HEK293 (cell line): ENCODE results near the gene TESK2.

ENCODE experiments used
- CTCF ChIA-PET: fragments of 350-600 bp; formaldehyde crosslinking; extraction: SDS; loops from one replicate; lab custom pipeline; 2021; ENCODE audit warnings: antibody characterized with exemption; lab: Yijun Ruan, JAX
- POLR2A ChIA-PET: fragments of 300-600 bp; formaldehyde crosslinking; extraction: SDS; loops from one replicate; lab custom pipeline; 2020; ENCODE audit warnings: antibody characterized with exemption, inconsistent platforms; lab: Yijun Ruan, JAX
- H3K27ac ChIP-seq: fragments of 200-500 bp; sonication (Bioruptor generic); 2 replicates; pipeline ENCODE4 v1.5.1; 2014; ENCODE audit warnings: low read depth, low read length, control low read depth, inconsistent platforms; ENCODE audit errors: extremely low read depth
- H3K36me3 ChIP-seq, 2 experiments: fragments of 200-500 bp in 1 of 2; sonication (Bioruptor generic) in 1 of 2; 1 replicate in 1 of 2; 2 replicates in 1 of 2; pipeline ENCODE4 v1.5.1; 2014 to 2017; ENCODE audit warnings: inconsistent platforms in 2 of 2, low read length in 2 of 2; ENCODE audit not compliant: control insufficient read depth in 2 of 2, insufficient read depth in 1 of 2
- H3K4me1 ChIP-seq: fragments of 200-500 bp; sonication (Bioruptor generic); 2 replicates; pipeline ENCODE4 v1.5.1; 2014; ENCODE audit warnings: mild to moderate bottlenecking, low read length, inconsistent platforms; ENCODE audit not compliant: control insufficient read depth, insufficient read depth
- H3K4me3 ChIP-seq: 2 replicates; pipeline ENCODE4 v1.5.1; 2011; ENCODE audit warnings: low read depth, mild to moderate bottlenecking, control low read depth, low read length, moderate library complexity
- H3K9me3 ChIP-seq: fragments of 200-500 bp; sonication (Bioruptor generic); 2 replicates; pipeline ENCODE4 v1.5.1; 2014; ENCODE audit warnings: low read depth, low read length, inconsistent platforms; ENCODE audit not compliant: control insufficient read depth, insufficient read depth
- BCL11A ChIP-seq: fragments of 450-650 bp; formaldehyde crosslinking; IDR thresholded peaks from 2 replicates; pipeline ENCODE4 v1.5.1; 2016; ENCODE audit warnings: low read depth, missing biosample characterization, missing genetic modification characterization
- IKZF3 ChIP-seq: fragments of 450-650 bp; IDR thresholded peaks from 2 replicates; pipeline ENCODE4 v1.5.0; 2018; ENCODE audit warnings: missing biosample characterization, mild to moderate bottlenecking, missing genetic modification characterization, moderate library complexity
- KLF10 ChIP-seq: fragments of 450-650 bp; IDR thresholded peaks from 2 replicates; pipeline ENCODE4 v1.5.1; 2018; ENCODE audit warnings: missing biosample characterization, mild to moderate bottlenecking, missing genetic modification characterization
- PRDM2 ChIP-seq: fragments of 450-650 bp; formaldehyde crosslinking; IDR thresholded peaks from 2 replicates; pipeline ENCODE4 v1.5.1; 2016; ENCODE audit warnings: missing biosample characterization, missing genetic modification characterization, borderline replicate concordance
- ZBTB44 ChIP-seq: fragments of 450-650 bp; IDR thresholded peaks from 2 replicates; pipeline ENCODE4 v1.5.1; 2018; ENCODE audit warnings: missing biosample characterization, mild to moderate bottlenecking, missing genetic modification characterization
- ZNF121 ChIP-seq: fragments of 450-650 bp; formaldehyde crosslinking; IDR thresholded peaks from 2 replicates; pipeline ENCODE4 v1.5.1; 2016; ENCODE audit warnings: missing biosample characterization, missing genetic modification characterization
- ZNF140 ChIP-seq: fragments of 450-650 bp; formaldehyde crosslinking; IDR thresholded peaks from 2 replicates; pipeline ENCODE4 v1.5.1; 2016; ENCODE audit warnings: missing biosample characterization, missing genetic modification characterization
- ZNF169 ChIP-seq: fragments of 450-650 bp; formaldehyde crosslinking; IDR thresholded peaks from 2 replicates; pipeline ENCODE4 v1.5.1; 2016; ENCODE audit warnings: missing biosample characterization, missing genetic modification characterization
- ZNF266 ChIP-seq: fragments of 450-650 bp; formaldehyde crosslinking; IDR thresholded peaks from 2 replicates; pipeline ENCODE4 v1.5.1; 2016; ENCODE audit warnings: missing biosample characterization, missing genetic modification characterization, low read depth
- ZNF292 ChIP-seq: fragments of 450-650 bp; formaldehyde crosslinking; IDR thresholded peaks from 2 replicates; pipeline ENCODE4 v1.5.1; 2016; ENCODE audit warnings: low read depth, missing biosample characterization, missing genetic modification characterization, borderline replicate concordance
- ZNF37A ChIP-seq: fragments of 450-650 bp; IDR thresholded peaks from 2 replicates; pipeline ENCODE4 v1.5.1; 2018; ENCODE audit warnings: missing biosample characterization, missing genetic modification characterization
- ZNF791 ChIP-seq: fragments of 450-650 bp; formaldehyde crosslinking; IDR thresholded peaks from 2 replicates; pipeline ENCODE4 v1.5.1; 2016; ENCODE audit warnings: missing biosample characterization, missing genetic modification characterization
- ZSCAN16 ChIP-seq: fragments of 450-650 bp; formaldehyde crosslinking; IDR thresholded peaks from 2 replicates; pipeline ENCODE4 v1.5.1; 2016; ENCODE audit warnings: missing biosample characterization, missing genetic modification characterization
- TF ChIP-seq, protein P1 (sequence below): fragments of 450-650 bp; formaldehyde crosslinking; IDR thresholded peaks from 2 replicates; pipeline ENCODE4 v1.5.1; 2016; ENCODE audit warnings: missing biosample characterization, missing genetic modification characterization
- TF ChIP-seq, protein P2 (sequence below): fragments of 450-650 bp; formaldehyde crosslinking; IDR thresholded peaks from 2 replicates; pipeline ENCODE4 v1.5.1; 2016; ENCODE audit warnings: missing biosample characterization, missing genetic modification characterization

TESK2 gene

GRCh38 chr1:45446950-45447672 lies 43.9 kb downstream of the TESK2 start:
- Histone ChIP-seq H3K4me1 (no peaks in the 10 kb centered on the region), H3K36me3 (no peaks in the 10 kb centered on the region), H3K27ac (no peak overlapping the region), H3K9me3 (no peaks in the 10 kb centered on the region), H3K4me3 (no peak overlapping the region)
- ChIA-PET CTCF (interaction anchor here (0.6 to 0.7 kb wide), 2 partner anchors 34 to 42 kb away, joined by 3 read pairs; no protein-coding TSS in a partner anchor), POLR2A (interaction anchor here (1.6 kb wide), 1 partner anchor 44 kb away, joined by 3 read pairs; the partner anchor contains the start of gene TESK2)
- TF ChIP-seq PRDM2 (tag by site-specific recombination) (no peak), ZSCAN16 (tag by site-specific recombination) (no peak), ZNF37A (tag by site-specific recombination) (no peak)

DNA sequence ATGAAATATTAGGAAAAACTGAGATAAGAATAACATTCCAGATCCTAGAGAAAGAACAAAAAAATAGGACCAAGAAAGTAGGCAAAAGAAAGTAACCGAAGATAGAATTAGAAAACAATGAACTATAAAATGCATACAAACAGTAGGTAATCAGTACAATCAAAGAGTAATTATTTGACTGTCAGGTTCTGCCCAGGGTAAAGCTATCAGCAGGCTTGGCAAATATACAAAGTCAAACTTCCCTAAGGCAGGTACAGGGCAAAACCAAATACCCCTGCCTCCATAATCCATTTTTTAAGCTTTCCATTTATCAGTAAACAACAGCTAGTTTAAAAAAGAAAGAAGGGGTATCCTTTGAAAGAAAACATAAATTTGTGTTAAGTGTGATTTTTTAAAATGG lies 44.4 kb downstream of the TESK2 start:
- no peak overlapping the region for H3K27ac ChIP-seq
- CTCF ChIA-PET: interaction anchor here (0.6 to 1.4 kb wide), 4 partner anchors 34 to 432 kb away, joined by 3 to 6 read pairs (median 4); no protein-coding TSS in a partner anchor
- H3K4me3 ChIP-seq: no peak overlapping the region
- no peak for TF ChIP-seq ZNF169 (tag by site-specific recombination)
- no peak for TF ChIP-seq BCL11A
- TF ChIP-seq, protein P1, sequence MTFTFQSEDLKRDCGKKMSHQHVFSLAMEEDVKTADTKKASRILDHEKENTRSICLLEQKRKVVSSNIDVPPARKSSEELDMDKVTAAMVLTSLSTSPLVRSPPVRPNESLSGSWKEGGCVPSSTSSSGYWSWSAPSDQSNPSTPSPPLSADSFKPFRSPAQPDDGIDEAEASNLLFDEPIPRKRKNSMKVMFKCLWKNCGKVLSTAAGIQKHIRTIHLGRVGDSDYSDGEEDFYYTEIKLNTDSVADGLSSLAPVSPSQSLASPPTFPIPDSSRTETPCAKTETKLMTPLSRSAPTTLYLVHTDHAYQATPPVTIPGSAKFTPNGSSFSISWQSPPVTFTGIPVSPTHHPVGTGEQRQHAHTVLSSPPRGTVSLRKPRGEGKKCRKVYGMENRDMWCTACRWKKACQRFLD (tag by site-specific recombination): no peak
- TF ChIP-seq ZNF292 (tag by site-specific recombination): no peak
- TF ChIP-seq, protein P2, sequence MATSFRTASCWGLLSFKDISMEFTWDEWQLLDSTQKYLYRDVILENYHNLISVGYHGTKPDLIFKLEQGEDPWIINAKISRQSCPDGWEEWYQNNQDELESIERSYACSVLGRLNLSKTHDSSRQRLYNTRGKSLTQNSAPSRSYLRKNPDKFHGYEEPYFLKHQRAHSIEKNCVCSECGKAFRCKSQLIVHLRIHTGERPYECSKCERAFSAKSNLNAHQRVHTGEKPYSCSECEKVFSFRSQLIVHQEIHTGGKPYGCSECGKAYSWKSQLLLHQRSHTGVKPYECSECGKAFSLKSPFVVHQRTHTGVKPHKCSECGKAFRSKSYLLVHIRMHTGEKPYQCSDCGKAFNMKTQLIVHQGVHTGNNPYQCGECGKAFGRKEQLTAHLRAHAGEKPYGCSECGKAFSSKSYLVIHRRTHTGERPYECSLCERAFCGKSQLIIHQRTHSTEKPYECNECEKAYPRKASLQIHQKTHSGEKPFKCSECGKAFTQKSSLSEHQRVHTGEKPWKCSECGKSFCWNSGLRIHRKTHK: no peak
- no peak for TF ChIP-seq ZNF266 (tag by site-specific recombination)
- no peak for TF ChIP-seq ZNF791
- no peak for TF ChIP-seq IKZF3 (tag by site-specific recombination)
- TF ChIP-seq ZNF121 (tag by site-specific recombination): no peak
- no peak for TF ChIP-seq ZBTB44 (tag by site-specific recombination)
- TF ChIP-seq KLF10 (tag by site-specific recombination): no peak
- TF ChIP-seq ZNF140 (tag by site-specific recombination): no peak
- TF ChIP-seq, all 188 proteins: peak for 0
- no peaks in the 10 kb centered on the region for H3K36me3 ChIP-seq
- no peaks in the 10 kb centered on the region for H3K9me3 ChIP-seq
- POLR2A ChIA-PET: interaction anchor here (1.6 kb wide), 1 partner anchor 44 kb away, joined by 3 read pairs; the partner anchor contains the start of gene TESK2
- no peaks in the 10 kb centered on the region for H3K4me1 ChIP-seq
